ENCODE measurements around the gene CLEC4M.

DNA sequence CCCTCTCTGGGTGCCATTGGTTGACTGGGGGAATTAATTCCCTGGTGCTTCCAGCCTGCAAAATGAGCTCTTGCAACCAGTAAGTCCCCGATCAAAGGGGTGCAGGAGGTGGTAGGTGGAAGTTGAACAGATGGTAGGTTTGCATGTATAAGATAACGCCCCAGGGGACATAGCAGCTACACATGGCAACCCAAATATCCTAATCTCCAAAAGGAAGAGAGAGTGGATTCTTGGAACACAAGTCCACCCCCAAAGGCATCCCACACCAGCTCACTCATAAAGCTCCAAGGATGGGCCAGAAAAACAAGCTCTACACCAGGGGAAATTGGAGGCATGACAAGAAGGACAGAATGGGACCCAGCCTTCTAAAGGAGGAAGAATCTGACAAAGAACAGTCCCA is 20.5 kb upstream of the CLEC4M start:
- TF ChIP-seq, protein P1, sequence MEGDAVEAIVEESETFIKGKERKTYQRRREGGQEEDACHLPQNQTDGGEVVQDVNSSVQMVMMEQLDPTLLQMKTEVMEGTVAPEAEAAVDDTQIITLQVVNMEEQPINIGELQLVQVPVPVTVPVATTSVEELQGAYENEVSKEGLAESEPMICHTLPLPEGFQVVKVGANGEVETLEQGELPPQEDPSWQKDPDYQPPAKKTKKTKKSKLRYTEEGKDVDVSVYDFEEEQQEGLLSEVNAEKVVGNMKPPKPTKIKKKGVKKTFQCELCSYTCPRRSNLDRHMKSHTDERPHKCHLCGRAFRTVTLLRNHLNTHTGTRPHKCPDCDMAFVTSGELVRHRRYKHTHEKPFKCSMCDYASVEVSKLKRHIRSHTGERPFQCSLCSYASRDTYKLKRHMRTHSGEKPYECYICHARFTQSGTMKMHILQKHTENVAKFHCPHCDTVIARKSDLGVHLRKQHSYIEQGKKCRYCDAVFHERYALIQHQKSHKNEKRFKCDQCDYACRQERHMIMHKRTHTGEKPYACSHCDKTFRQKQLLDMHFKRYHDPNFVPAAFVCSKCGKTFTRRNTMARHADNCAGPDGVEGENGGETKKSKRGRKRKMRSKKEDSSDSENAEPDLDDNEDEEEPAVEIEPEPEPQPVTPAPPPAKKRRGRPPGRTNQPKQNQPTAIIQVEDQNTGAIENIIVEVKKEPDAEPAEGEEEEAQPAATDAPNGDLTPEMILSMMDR (conservative IDR thresholded peaks at IDR 0.05; ENCODE audit: low read length), result no peak
- no peak for TF ChIP-seq EZH2phosphoT487 (IDR thresholded peaks at IDR 0.05; ENCODE audit: borderline replicate concordance, low read depth, low read length)

Measured in OCI-LY7 (cell line).